ENCODE results near the gene F7.

The F7 gene

GRCh38 chr13:113066746-113067145, 38.8 kb upstream of the F7 start:
- no peaks in the 10 kb centered on the region for H3K27me3 ChIP-seq (ENCODE audit: insufficient read depth, low read depth, severe bottlenecking)
- H3K36me3 ChIP-seq = peaks cover 65% of the 10 kb centered on the region
- H3K27ac ChIP-seq = no peak overlapping the region
- peaks cover 2% of the 10 kb centered on the region for H3K9me3 ChIP-seq (ENCODE audit: severe bottlenecking)
- no peak for TF ChIP-seq CTCF (IDR thresholded peaks at IDR 0.05; ENCODE audit: low read depth, low read length)
- DNase-seq = no peak
- H3K4me3 ChIP-seq (ENCODE audit: low read depth, low read length) = no peak overlapping the region

- DNase-seq = no peak
- TF ChIP-seq CTCF (IDR thresholded peaks at IDR 0.05; ENCODE audit: low read depth, low read length) = no peak
- no peak overlapping the region for H3K27ac ChIP-seq
Measured at GRCh38 chr13:113069861-113070805, 35.5 kb upstream of the F7 start.

DNA sequence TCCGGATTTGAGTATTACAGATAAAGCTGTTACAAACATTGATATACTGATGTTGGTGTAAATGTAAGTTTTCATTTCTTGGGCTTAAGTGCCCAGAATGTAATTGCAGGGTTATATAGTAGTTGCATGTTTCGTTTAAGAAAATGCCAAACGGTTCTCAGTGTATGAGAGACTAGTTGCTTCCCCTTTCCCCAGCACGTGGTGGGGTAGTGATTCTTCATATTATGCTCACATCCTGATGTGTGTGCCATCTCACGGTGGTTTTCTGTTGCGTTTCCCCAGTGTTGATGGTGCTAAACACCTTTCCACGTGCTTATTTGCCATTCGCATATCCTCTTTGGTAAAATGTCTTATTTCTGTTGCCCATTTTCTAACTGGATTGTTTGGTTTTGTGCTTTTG, 34.7 kb upstream of the F7 start:
- Histone ChIP-seq H3K36me3 (peaks cover 64% of the 10 kb centered on the region), H3K4me3 (ENCODE audit: low read depth, low read length) (no peak overlapping the region), H3K27ac (no peak overlapping the region), H3K9me3 (ENCODE audit: severe bottlenecking) (no peaks in the 10 kb centered on the region), H3K27me3 (ENCODE audit: insufficient read depth, low read depth, severe bottlenecking) (no peaks in the 10 kb centered on the region)
- no peak for DNase-seq
- no peak for TF ChIP-seq CTCF (IDR thresholded peaks at IDR 0.05; ENCODE audit: low read depth, low read length)

More at GRCh38 chr13:113069861-113070805, 35.5 kb upstream of the F7 start:
- Histone ChIP-seq H3K36me3 (peaks cover 65% of the 10 kb centered on the region), H3K9me3 (ENCODE audit: severe bottlenecking) (peaks cover 2% of the 10 kb centered on the region), H3K4me3 (ENCODE audit: low read depth, low read length) (no peak overlapping the region), H3K27me3 (ENCODE audit: insufficient read depth, low read depth, severe bottlenecking) (no peaks in the 10 kb centered on the region)

- Histone ChIP-seq H3K27me3 (ENCODE audit: insufficient read depth, low read depth, severe bottlenecking) (no peaks in the 10 kb centered on the region), H3K9me3 (ENCODE audit: severe bottlenecking) (no peaks in the 10 kb centered on the region), H3K27ac (no peak overlapping the region), H3K36me3 (peaks cover 70% of the 10 kb centered on the region), H3K4me3 (ENCODE audit: low read depth, low read length) (no peak overlapping the region)
- DNase-seq = no peak
- TF ChIP-seq CTCF (IDR thresholded peaks at IDR 0.05; ENCODE audit: low read depth, low read length) = no peak
Measured at GRCh38 chr13:113072376-113072775, 33.2 kb upstream of the F7 start.

DNA sequence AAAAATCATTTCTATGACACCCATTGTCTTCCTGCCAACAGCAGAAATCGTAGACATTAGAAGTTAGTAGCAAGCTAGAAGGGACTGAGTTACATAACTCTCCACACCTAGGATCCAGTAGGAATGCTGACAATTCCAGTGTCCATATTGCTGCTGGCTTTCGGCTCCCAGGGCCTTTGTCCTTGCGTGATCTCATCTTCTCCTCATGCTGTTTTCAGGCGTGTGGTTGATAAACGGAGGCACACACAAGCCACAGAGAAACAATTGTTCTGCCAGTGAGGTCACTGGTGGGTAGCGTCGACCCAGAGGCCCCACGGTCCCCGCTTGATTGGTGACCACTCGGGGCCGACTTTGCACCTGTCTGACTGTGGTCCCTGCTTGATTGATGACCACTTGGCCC, 31.6 kb upstream of the F7 start:
- Histone ChIP-seq H3K36me3 (peaks cover 84% of the 10 kb centered on the region), H3K27ac (no peak overlapping the region), H3K27me3 (ENCODE audit: insufficient read depth, low read depth, severe bottlenecking) (no peaks in the 10 kb centered on the region), H3K4me3 (ENCODE audit: low read depth, low read length) (no peak overlapping the region), H3K9me3 (ENCODE audit: severe bottlenecking) (no peaks in the 10 kb centered on the region)
- TF ChIP-seq CTCF (IDR thresholded peaks at IDR 0.05; ENCODE audit: low read depth, low read length) = no peak
- no peak for DNase-seq

Measured in WERI-Rb-1 (cell line).